CD4-positive, alpha-beta T cell treated with Interleukin-21 for 1 hour (primary cell): ENCODE data around the gene SERP2.
A peak's percentile ranks its signal among the peaks of the same experiment; 100 is the strongest.

Source experiments
- DNase-seq: peaks from one replicate; pipeline ENCODE4 v3.0.0-alpha.2; 2020

Gene SERP2

GRCh38 chr13:44436589-44437337 lies 63.1 kb downstream of the SERP2 start:
- peak; percentile 48 for DNase-seq

GRCh38 chr13:44437356-44438233 lies 64.0 kb downstream of the SERP2 start:
- DNase-seq = peak; percentile 69

DNA sequence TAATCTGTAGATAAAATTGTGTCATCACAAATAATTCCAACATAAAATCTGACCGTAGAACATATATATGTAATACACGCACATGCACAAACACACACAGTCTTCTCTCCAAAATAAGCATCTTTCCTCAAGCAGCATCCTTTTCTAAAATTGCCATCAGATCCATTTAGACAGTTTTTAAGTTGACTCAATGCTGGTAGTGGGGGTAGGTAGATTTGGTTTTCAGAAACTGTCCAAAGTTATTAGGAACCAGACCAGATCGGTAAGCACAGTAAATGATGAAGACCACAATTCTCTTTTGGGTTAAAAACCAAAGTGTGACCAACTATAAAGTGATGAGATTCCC lies 64.6 kb downstream of the SERP2 start:
- no peak for DNase-seq

DNA sequence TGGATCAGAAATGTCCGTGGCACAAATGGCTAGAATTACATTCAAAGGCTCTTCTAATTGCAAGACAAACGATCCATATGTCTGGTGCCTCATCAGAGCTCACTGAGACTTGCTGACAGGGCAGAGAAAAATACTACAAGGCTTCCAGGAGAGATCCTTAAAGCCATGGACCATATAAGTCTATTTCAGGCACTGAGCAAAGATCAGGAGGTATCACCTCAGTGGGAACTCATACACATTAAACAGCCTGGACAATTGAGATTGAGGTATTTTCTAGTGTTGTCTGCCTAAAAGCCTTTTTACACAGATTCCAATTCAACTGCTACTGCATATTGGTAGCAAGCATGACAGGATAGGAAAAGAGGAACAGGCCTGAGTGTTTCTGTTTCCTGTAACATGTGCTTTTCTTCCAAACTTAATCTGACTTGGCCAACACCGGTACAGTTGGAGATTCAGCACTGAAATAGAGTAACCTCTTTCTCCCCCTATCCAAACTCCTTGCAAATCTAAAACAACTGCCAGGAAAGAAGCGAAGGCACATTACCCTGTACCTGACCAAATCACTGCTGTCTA lies 65.9 kb downstream of the SERP2 start:
- no peak for DNase-seq

DNA sequence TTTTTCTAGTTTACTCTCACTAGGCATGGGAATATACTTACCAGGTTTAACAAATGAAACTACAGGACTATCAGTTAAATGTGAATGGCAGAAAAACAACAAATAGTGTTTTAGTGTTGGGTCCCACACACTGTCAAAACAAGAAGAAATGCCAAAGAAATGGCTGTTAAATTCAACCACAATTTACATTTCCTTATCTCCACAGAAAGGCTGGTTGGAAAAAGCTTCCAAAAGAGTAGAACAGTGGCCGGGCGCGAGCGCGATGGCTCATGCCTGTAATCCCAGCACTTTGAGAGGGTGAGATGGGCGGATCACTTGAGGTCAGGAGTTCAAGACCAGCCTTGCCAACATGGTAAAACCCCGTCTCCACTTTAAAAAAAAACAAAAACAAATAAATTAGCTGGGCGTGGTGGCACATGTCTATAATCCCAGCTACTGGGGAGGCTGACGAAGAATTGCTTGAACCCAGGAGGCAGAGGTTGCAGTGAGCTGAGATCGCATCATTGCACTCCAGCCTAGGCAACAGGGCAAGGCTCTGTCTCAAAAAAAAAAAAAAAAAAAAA lies 66.5 kb downstream of the SERP2 start:
- no peak for DNase-seq
